Stomach (tissue), 9 donors: ENCODE measurements around the gene GAL3ST2. TPM values are rescaled to one million over a fixed set of nuclear protein-coding genes. Genes with fewer than 3 reads are reported as not detected.

Source experiments
- DNase-seq, 2 donors: peaks; one replicate each; pipeline versions ENCODE4 v3.0.0 to v3.0.0-alpha.2; 2013 to 2019
- H3K27ac ChIP-seq, 5 donors: fragments of 200-600 bp in 4 of 5; sonication (generic) in 4 of 5; one replicate each; pipeline ENCODE4 v1.5.1; 2013 to 2019; ENCODE audit warnings: mild to moderate bottlenecking in 1 of 5, moderate library complexity in 1 of 5
- H3K27me3 ChIP-seq, 3 donors: fragments of 200-600 bp; sonication (generic); one replicate each; pipeline ENCODE4 v1.5.1; 2017 to 2019; ENCODE audit warnings: mixed run types in 1 of 3
- H3K36me3 ChIP-seq, 4 donors: fragments of 200-600 bp; sonication (generic); 1 replicate in 3 of 4; 2 replicates in 1 of 4; pipeline ENCODE4 v1.5.1; 2016 to 2019
- H3K4me1 ChIP-seq, 4 donors: fragments of 200-600 bp; sonication (generic); one replicate each; pipeline ENCODE4 v1.5.1; 2016 to 2019
- H3K4me3 ChIP-seq, 4 donors: fragments of 200-600 bp; sonication (generic) in 3 of 4; one replicate each; pipeline ENCODE4 v1.5.1; 2016 to 2019; ENCODE audit warnings: mild to moderate bottlenecking in 1 of 4
- H3K9me3 ChIP-seq, 4 donors: fragments of 200-600 bp; sonication (generic); one replicate each; pipeline ENCODE4 v1.5.1; 2016 to 2019
- EP300 ChIP-seq: sonication (generic); formaldehyde crosslinking; IDR thresholded peaks from one replicate; pipeline ENCODE4 v1.6.1; 2017; ENCODE audit warnings: antibody characterized with exemption
- POLR2A ChIP-seq, 4 donors: fragments of 450-650 bp; IDR thresholded peaks; one replicate each; pipeline ENCODE4 v1.6.1; 2016; ENCODE audit warnings: antibody characterized with exemption in 4 of 4, control low read depth in 2 of 4, mild to moderate bottlenecking in 1 of 4, moderate library complexity in 1 of 4
- POLR2AphosphoS5 ChIP-seq, 3 donors: sonication (generic); formaldehyde crosslinking; IDR thresholded peaks; one replicate each; pipeline ENCODE4 v1.6.1; 2016; ENCODE audit warnings: antibody characterized with exemption in 3 of 3
- WGBS, 5 donors: extraction: QIAGEN DNeasy Blood & Tissue Kit in 3 of 5; methylation state at CpG; one replicate each; pipeline versions ENCODE4 v1.1.5 to v1.1.7; 2013 to 2018; 5-methylcytosine and 5-hydroxymethylcytosine counted together
- intact Hi-C: fragments of 100-400 bp; cut with DNase I; formaldehyde crosslinking; loops from one replicate; pipeline ENCODE4 v1.15.1; 2023; ENCODE audit warnings: low total_unique reads
- polyA plus RNA-seq, 3 donors: library from polyadenylated mRNA; stranded (reverse); fragments of 200-250 nt; gene quantifications; one replicate each; pipeline ENCODE4 v1.2.3, GENCODE V29; 2013
- total RNA-seq, 5 donors: library from RNA; depleted of rRNA; stranded (reverse); fragments of >200 nt; gene quantifications; one replicate each; pipeline versions ENCODE4 v1.1.0 to v1.2.3, GENCODE V29; 2014 to 2016
- TF ChIP-seq, protein P1 (sequence below), 7 experiments: fragments of 450-650 bp in 4 of 7; fragments of 200-600 bp in 3 of 7; sonication (generic) in 3 of 7; IDR thresholded peaks; one replicate each; pipeline ENCODE4 v1.5.1; 2016 to 2019; ENCODE audit warnings: antibody characterized with exemption in 7 of 7, control low read depth in 2 of 7, mild to moderate bottlenecking in 1 of 7
- donor health status: healthy with polysubstance abuse.
- donor health status: Bipolar disorder and iron deficiency.
- donor health status: healthy.

The GAL3ST2 gene
- total and polyA plus RNA-seq, 8 donors = 311 TPM; not detected in 7

DNA sequence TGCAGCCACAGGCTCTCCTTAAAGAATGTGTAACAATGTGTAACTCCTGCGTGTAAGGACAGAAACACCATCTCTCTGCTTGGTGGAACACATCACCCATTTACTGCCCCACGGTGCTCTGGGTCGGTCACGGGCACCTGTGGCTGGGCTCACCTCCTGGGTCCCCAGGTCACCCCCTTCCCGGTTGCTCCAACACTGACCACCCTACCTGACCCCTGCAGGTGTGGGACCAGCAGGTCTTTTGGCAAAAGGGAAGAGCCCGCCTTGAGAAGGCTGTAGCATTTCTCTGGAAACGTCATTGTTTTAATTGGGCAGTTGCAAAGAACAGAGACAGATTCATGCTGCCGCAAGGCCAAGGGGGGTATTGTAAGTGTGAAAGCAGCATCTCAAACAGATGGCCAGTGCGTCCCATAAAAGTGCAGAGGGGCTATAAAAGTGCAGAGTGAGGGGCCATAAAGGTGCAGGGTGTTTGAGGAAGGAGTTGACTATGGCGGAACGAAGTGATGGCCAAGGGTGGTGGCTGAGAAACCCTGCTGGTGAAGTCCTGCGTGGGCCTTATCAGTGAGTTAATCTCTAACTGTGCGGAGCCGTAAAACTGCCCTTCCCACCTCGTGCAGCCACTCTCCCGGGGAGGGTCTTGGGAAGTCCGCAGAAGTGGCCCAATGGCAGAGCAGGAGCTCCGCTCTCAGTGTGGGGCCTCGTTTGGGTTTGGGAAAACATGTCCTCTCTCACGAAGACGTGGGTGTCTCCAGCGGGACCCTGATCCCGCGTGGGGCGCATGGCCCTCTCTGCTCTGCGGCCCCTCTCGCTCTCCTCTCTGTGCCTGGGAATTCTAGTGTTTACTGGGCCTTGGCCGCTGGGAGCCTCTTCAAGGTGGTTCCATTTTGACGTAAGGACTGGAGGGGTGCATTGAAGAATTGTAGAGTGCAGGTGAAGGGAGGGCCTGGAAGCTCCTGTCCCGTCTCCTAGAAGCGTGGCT lies 18.7 kb downstream of the GAL3ST2 start:
- H3K27ac ChIP-seq = no peak overlapping the region
- no peak overlapping the region for H3K4me3 ChIP-seq
- no peak for DNase-seq
- intact Hi-C loops = no loop called here
- TF ChIP-seq POLR2AphosphoS5 (IDR thresholded peaks at IDR 0.05) (no peak), EP300 (no peak), POLR2A (IDR thresholded peaks at IDR 0.05) (no peak)
- TF ChIP-seq, protein P1, sequence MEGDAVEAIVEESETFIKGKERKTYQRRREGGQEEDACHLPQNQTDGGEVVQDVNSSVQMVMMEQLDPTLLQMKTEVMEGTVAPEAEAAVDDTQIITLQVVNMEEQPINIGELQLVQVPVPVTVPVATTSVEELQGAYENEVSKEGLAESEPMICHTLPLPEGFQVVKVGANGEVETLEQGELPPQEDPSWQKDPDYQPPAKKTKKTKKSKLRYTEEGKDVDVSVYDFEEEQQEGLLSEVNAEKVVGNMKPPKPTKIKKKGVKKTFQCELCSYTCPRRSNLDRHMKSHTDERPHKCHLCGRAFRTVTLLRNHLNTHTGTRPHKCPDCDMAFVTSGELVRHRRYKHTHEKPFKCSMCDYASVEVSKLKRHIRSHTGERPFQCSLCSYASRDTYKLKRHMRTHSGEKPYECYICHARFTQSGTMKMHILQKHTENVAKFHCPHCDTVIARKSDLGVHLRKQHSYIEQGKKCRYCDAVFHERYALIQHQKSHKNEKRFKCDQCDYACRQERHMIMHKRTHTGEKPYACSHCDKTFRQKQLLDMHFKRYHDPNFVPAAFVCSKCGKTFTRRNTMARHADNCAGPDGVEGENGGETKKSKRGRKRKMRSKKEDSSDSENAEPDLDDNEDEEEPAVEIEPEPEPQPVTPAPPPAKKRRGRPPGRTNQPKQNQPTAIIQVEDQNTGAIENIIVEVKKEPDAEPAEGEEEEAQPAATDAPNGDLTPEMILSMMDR (IDR thresholded peaks at IDR 0.05) = no peak
- peaks cover 0 to 37% (median 4%) of the 10 kb centered on the region in 3 donors for H3K27me3 ChIP-seq
- no peaks in the 10 kb centered on the region for H3K36me3 ChIP-seq
- H3K4me1 ChIP-seq = no peaks in the 10 kb centered on the region
- no peaks in the 10 kb centered on the region for H3K9me3 ChIP-seq
- 83 to 86% (median 85%) methylated on average over 31 of the region's 31 CpGs for WGBS, 5 donors

DNA sequence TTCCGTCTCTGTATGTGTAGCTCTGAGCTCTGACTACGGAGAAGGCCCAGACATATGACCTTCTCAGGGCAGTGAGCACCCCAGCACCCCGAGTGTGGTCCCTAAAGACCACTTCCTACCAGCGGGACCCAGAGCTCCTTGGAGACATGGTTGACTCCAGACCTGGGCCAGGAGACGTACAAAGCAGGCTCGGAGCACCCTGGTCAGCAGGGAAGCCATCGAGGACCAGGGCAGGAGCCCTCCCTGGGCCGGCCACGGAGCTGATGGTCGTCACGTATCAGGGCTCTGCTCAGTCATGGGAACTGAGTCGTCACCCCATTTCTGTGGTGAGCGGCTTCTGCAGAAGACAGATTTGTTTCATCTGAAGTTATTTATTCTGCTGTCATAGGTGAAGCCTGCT lies 19.6 kb downstream of the GAL3ST2 start:
- WGBS, 5 donors = 90 to 97% (median 95%) methylated on average over 10 to 13 of the region's 13 CpGs
- intact Hi-C loops = no loop called here
- TF ChIP-seq, protein P1 (IDR thresholded peaks at IDR 0.05) = no peak
- no peak for TF ChIP-seq POLR2A (IDR thresholded peaks at IDR 0.05)
- no peak for TF ChIP-seq POLR2AphosphoS5 (IDR thresholded peaks at IDR 0.05)
- no peak for TF ChIP-seq EP300
- Histone ChIP-seq H3K4me3 (no peak overlapping the region), H3K27me3 (peaks cover 0 to 44% (median 4%) of the 10 kb centered on the region in 3 donors), H3K4me1 (no peaks in the 10 kb centered on the region), H3K27ac (no peak overlapping the region), H3K36me3 (no peaks in the 10 kb centered on the region), H3K9me3 (no peaks in the 10 kb centered on the region)
- no peak for DNase-seq

DNA sequence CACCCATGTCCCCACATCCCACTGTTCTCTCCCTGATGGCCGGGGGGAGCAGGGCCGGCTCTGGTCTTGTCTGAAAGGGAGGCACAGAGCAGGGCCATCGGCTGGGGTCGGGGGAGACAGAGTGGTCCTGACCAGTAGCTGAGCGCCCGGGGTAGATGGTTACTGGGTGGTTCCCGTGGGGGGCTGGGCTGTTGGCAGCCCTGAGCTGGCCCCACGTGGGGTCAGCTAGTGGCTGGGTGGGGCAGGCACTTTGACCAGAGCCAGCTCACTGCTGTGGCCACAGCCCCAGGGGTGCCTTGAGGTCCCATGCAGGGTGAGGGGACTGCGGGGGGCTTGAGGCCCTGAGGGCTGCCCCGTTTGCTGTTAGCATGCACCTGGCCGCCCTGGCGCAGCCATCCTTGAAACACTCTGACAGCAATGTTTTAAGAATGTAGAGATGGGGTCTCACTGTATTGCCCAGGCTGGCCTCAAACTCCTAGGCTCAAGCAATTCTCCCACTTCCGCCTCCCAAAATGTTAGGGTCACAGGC lies 20.1 kb downstream of the GAL3ST2 start:
- intact Hi-C loops = no loop called here
- Histone ChIP-seq H3K27me3 (peaks cover 0 to 49% (median 4%) of the 10 kb centered on the region in 3 donors), H3K36me3 (no peaks in the 10 kb centered on the region), H3K27ac (no peak overlapping the region), H3K9me3 (no peaks in the 10 kb centered on the region), H3K4me1 (no peaks in the 10 kb centered on the region), H3K4me3 (no peak overlapping the region)
- no peak for DNase-seq
- WGBS, 5 donors = 84 to 95% (median 87%) methylated on average over 11 to 13 of the region's 13 CpGs
- TF ChIP-seq POLR2A (IDR thresholded peaks at IDR 0.05) (no peak), POLR2AphosphoS5 (IDR thresholded peaks at IDR 0.05) (no peak), EP300 (no peak)
- TF ChIP-seq, protein P1 (IDR thresholded peaks at IDR 0.05) = no peak

DNA sequence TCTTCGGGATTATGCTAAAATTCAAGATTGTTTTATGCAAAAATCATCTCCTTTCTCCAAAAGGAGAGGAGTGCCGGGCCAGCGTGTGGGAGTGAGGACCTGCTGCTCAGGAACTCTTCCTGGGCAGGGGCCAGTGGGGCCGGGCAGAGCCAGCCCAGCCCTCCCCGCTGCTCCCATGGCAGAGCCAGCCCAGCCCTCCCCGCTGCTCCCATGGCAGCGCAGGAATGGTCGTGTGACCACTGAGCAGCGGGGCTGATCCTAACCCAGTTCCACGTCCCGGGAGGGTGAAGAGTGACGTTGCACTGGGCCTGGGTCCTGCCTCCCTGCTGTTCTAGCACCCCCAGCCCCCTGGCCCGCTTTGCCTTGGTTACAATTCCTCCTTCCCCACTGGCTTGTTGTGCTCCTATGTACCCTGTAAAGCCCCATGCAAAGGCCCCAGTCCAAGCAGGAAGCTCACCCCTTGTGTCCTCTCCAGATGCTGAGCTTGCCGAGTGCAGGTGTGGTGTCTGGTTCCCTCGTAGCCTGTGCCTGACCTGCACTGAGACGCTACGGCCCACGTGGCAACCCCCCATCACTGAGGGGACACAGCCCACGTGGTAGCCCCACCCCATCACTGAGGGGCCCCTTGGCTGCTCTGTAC lies 20.9 kb downstream of the GAL3ST2 start:
- no peaks in the 10 kb centered on the region for H3K9me3 ChIP-seq
- DNase-seq = peak in 1 of 2 donors; percentile 5
- no peaks in the 10 kb centered on the region for H3K4me1 ChIP-seq
- peaks cover under 1 to 57% (median 4%) of the 10 kb centered on the region in 3 donors for H3K27me3 ChIP-seq
- no peak overlapping the region for H3K27ac ChIP-seq
- TF ChIP-seq POLR2A (IDR thresholded peaks at IDR 0.05) (no peak), EP300 (no peak), POLR2AphosphoS5 (IDR thresholded peaks at IDR 0.05) (no peak)
- TF ChIP-seq, protein P1 (IDR thresholded peaks at IDR 0.05) = no peak
- H3K4me3 ChIP-seq = no peak overlapping the region
- WGBS, 5 donors = 79 to 84% (median 83%) methylated on average over 19 of the region's 19 CpGs
- no peaks in the 10 kb centered on the region for H3K36me3 ChIP-seq
- intact Hi-C loops = no loop called here
